GM19351 (cell line): ENCODE measurements around the gene ROCK2.
A peak's percentile ranks its signal among the peaks of the same experiment; 100 is the strongest.

Experiments
- ATAC-seq: cut with Tn5 transposase; IDR thresholded peaks from one replicate; pipeline ENCODE4 v1.9.1; 2021; ENCODE audit warnings: mild to moderate bottlenecking, moderate library complexity; ENCODE audit not compliant: unreplicated experiment

Gene ROCK2

GRCh38 chr2:11368059-11368572, 23.7 kb upstream of the ROCK2 start:
- no peak for ATAC-seq

GRCh38 chr2:11367170-11367730, 22.8 kb upstream of the ROCK2 start:
- no peak for ATAC-seq

GRCh38 chr2:11366326-11366741, 21.9 kb upstream of the ROCK2 start:
- ATAC-seq = no peak

GRCh38 chr2:11365096-11365879, 20.9 kb upstream of the ROCK2 start:
- no peak for ATAC-seq

GRCh38 chr2:11364565-11364887, 20.1 kb upstream of the ROCK2 start:
- no peak for ATAC-seq

- ATAC-seq = no peak
Measured at GRCh38 chr2:11363868-11364564, 19.6 kb upstream of the ROCK2 start.

- no peak for ATAC-seq
Measured at GRCh38 chr2:11359865-11360264, 15.4 kb upstream of the ROCK2 start.

- no peak for ATAC-seq
Measured at GRCh38 chr2:11357428-11357972, 13.1 kb upstream of the ROCK2 start.

- no peak for ATAC-seq
Measured at GRCh38 chr2:11356764-11357163, 12.3 kb upstream of the ROCK2 start.

GRCh38 chr2:11355194-11356053, 11.0 kb upstream of the ROCK2 start:
- no peak for ATAC-seq

- no peak for ATAC-seq
Measured at GRCh38 chr2:11354363-11355154, 10.1 kb upstream of the ROCK2 start.

- no peak for ATAC-seq
Measured at GRCh38 chr2:11352781-11353537, 8.5 kb upstream of the ROCK2 start.

GRCh38 chr2:11348209-11348749, 3.8 kb upstream of the ROCK2 start:
- ATAC-seq = no peak

- no peak for ATAC-seq
Measured at GRCh38 chr2:11347403-11347959, 3.0 kb upstream of the ROCK2 start.

- ATAC-seq = no peak
Measured at GRCh38 chr2:11346023-11346482, 1.6 kb upstream of the ROCK2 start.

- peak; percentile 24 for ATAC-seq
Measured at GRCh38 chr2:11344956-11345677, 681 bp upstream of the ROCK2 start.

- peak; percentile 31 for ATAC-seq
Measured at GRCh38 chr2:11343650-11344341, 640 bp downstream of the ROCK2 start.

GRCh38 chr2:11343368-11343649, 1.1 kb downstream of the ROCK2 start:
- peak; percentile 41 for ATAC-seq
